IMR-90 (cell line): ENCODE data around the gene OAS1. TPM values are rescaled to one million over a fixed set of nuclear protein-coding genes. Genes with fewer than 3 reads are reported as not detected.

ENCODE experiments used
- ATAC-seq: fragments of 200-7000 bp; cut with Tn5 transposase; 2 replicates; pipeline ENCODE4 v1.9.1; 2020; ENCODE audit warnings: low read depth, mild to moderate bottlenecking, moderate library complexity
- BruUV-seq: library from RNA; stranded (reverse); fragments of 400-500 nt; replicated peaks from 2 replicates; lab custom pipeline; 2021; lab: Mats Ljungman, UMichigan
- CTCF ChIA-PET: fragments of 300-600 bp; formaldehyde crosslinking; extraction: SDS; loops from one replicate; lab custom pipeline; 2021; ENCODE audit warnings: antibody characterized with exemption; lab: Yijun Ruan, JAX
- POLR2A ChIA-PET: fragments of 300-600 bp; sonication (Branson Sonifier 250); formaldehyde crosslinking; loops from one replicate; lab custom pipeline; 2022; ENCODE audit warnings: antibody characterized with exemption; ENCODE audit not compliant: unreplicated experiment; lab: Charles Lee
- DNase-seq: peaks from one replicate; pipeline ENCODE4 v3.0.0; 2013
- H2AFZ ChIP-seq: replicated peaks from 2 replicates; pipeline ENCODE3; 2013; ENCODE audit warnings: low read length, mild to moderate bottlenecking; ENCODE audit not compliant: poor library complexity
- H2AK5ac ChIP-seq: 2 replicates; pipeline ENCODE4 v1.6.1; 2013; ENCODE audit warnings: low read depth, low read length, inconsistent platforms
- H2AK9ac ChIP-seq: replicated peaks from 2 replicates; pipeline ENCODE3; 2013; ENCODE audit warnings: mild to moderate bottlenecking, low read depth, low read length, moderate library complexity; ENCODE audit not compliant: poor library complexity
- H2BK120ac ChIP-seq: 2 replicates; pipeline ENCODE4 v1.6.1; 2013; ENCODE audit warnings: low read depth, low read length, inconsistent platforms
- H2BK15ac ChIP-seq: 3 replicates; pipeline ENCODE4 v1.6.1; 2013; ENCODE audit warnings: low read depth, low read length, inconsistent platforms
- H2BK20ac ChIP-seq: 2 replicates; pipeline ENCODE4 v1.6.1; 2013; ENCODE audit warnings: low read depth, mild to moderate bottlenecking, inconsistent platforms, low read length, moderate library complexity
- H2BK5ac ChIP-seq: 2 replicates; pipeline ENCODE4 v1.6.1; 2013; ENCODE audit warnings: mild to moderate bottlenecking, low read depth, low read length, inconsistent platforms; ENCODE audit not compliant: poor library complexity, severe bottlenecking
- H3K14ac ChIP-seq: replicated peaks from 2 replicates; pipeline ENCODE4 v1.6.1; 2013; ENCODE audit warnings: low read depth, low read length, inconsistent platforms
- H3K18ac ChIP-seq: 2 replicates; pipeline ENCODE4 v1.6.1; 2013; ENCODE audit warnings: low read depth, low read length, control low read depth
- H3K23ac ChIP-seq: 2 replicates; pipeline ENCODE4 v1.6.1; 2013; ENCODE audit warnings: low read depth, low read length, inconsistent platforms
- H3K27ac ChIP-seq: 2 replicates; pipeline ENCODE4 v1.5.1; 2013; ENCODE audit warnings: mild to moderate bottlenecking, control low read depth, low read length; ENCODE audit not compliant: insufficient read depth
- H3K27me3 ChIP-seq: 2 replicates; pipeline ENCODE4 v1.6.1; 2013; ENCODE audit warnings: low read length; ENCODE audit not compliant: control insufficient read depth, insufficient read depth
- H3K36me3 ChIP-seq: 2 replicates; pipeline ENCODE4 v1.6.1; 2013; ENCODE audit warnings: low read length, mixed read lengths; ENCODE audit not compliant: control insufficient read depth, insufficient read depth
- H3K4ac ChIP-seq: 2 replicates; pipeline ENCODE4 v1.6.1; 2013; ENCODE audit warnings: low read depth, low read length, inconsistent platforms
- H3K4me1 ChIP-seq: 2 replicates; pipeline ENCODE4 v1.6.1; 2013; ENCODE audit warnings: low read length, mixed read lengths; ENCODE audit not compliant: control insufficient read depth, insufficient read depth
- H3K4me2 ChIP-seq: 2 replicates; pipeline ENCODE4 v1.6.1; 2013; ENCODE audit warnings: low read depth, mild to moderate bottlenecking, control low read depth, low read length, moderate library complexity
- H3K4me3 ChIP-seq: 2 replicates; pipeline ENCODE4 v1.5.1; 2013; ENCODE audit warnings: low read depth, mild to moderate bottlenecking, control low read depth, low read length, moderate library complexity; ENCODE audit not compliant: insufficient read depth
- H3K56ac ChIP-seq: 2 replicates; pipeline ENCODE4 v1.6.1; 2013; ENCODE audit warnings: low read length, inconsistent platforms; ENCODE audit not compliant: insufficient read depth; ENCODE audit errors: extremely low read depth
- H3K79me1 ChIP-seq, 2 experiments: 2 replicates each; pipeline ENCODE4 v1.6.1; 2013; ENCODE audit warnings: low read length in 2 of 2, inconsistent platforms in 1 of 2, low read depth in 1 of 2
- H3K9ac ChIP-seq: 2 replicates; pipeline ENCODE4 v1.6.1; 2013; ENCODE audit warnings: low read depth, low read length, control low read depth
- H3K9me1 ChIP-seq: 2 replicates; pipeline ENCODE4 v1.6.1; 2013; ENCODE audit warnings: low read length, inconsistent platforms; ENCODE audit not compliant: insufficient read depth
- H3K9me3 ChIP-seq: 2 replicates; pipeline ENCODE4 v1.6.1; 2013; ENCODE audit warnings: low read length; ENCODE audit not compliant: control insufficient read depth, insufficient read depth
- H4K20me1 ChIP-seq: 2 replicates; pipeline ENCODE4 v1.6.1; 2013; ENCODE audit warnings: low read length, inconsistent platforms; ENCODE audit not compliant: insufficient read depth
- H4K5ac ChIP-seq: 2 replicates; pipeline ENCODE4 v1.6.1; 2013; ENCODE audit warnings: mild to moderate bottlenecking, low read depth, low read length, control low read depth
- H4K8ac ChIP-seq, 2 experiments: 2 replicates each; pipeline ENCODE4 v1.6.1; 2013; ENCODE audit warnings: low read depth in 2 of 2, low read length in 2 of 2, control low read depth in 1 of 2, inconsistent platforms in 1 of 2
- H4K91ac ChIP-seq: 2 replicates; pipeline ENCODE4 v1.6.1; 2013; ENCODE audit warnings: low read depth, low read length, inconsistent platforms; ENCODE audit not compliant: insufficient read depth
- CEBPB ChIP-seq: IDR thresholded peaks from 2 replicates; pipeline ENCODE4 v1.6.1; 2012; ENCODE audit warnings: low read depth, low read length, improper control_type of control experiment
- FOS ChIP-seq: fragments of 150-350 bp; IDR thresholded peaks from 2 replicates; pipeline ENCODE4 v1.6.1; 2016; ENCODE audit warnings: low read depth, low read length
- MAFK ChIP-seq: IDR thresholded peaks from 2 replicates; pipeline ENCODE4 v1.6.1; 2012; ENCODE audit warnings: low read depth, low read length, improper control_type of control experiment
- MAZ ChIP-seq: IDR thresholded peaks from 2 replicates; pipeline ENCODE4 v1.6.1; 2012; ENCODE audit warnings: low read depth, mild to moderate bottlenecking, low read length, improper control_type of control experiment, moderate library complexity, borderline replicate concordance
- POLR2A ChIP-seq: IDR thresholded peaks from 2 replicates; pipeline ENCODE4 v1.6.1; 2012; ENCODE audit warnings: mild to moderate bottlenecking, low read depth, low read length
- RAD21 ChIP-seq: IDR thresholded peaks from 2 replicates; pipeline ENCODE4 v1.6.1; 2012; ENCODE audit warnings: low read length, improper control_type of control experiment
- RCOR1 ChIP-seq: IDR thresholded peaks from 2 replicates; pipeline ENCODE4 v1.6.1; 2012; ENCODE audit warnings: mild to moderate bottlenecking, low read length, improper control_type of control experiment; ENCODE audit not compliant: insufficient replicate concordance
- SMC3 ChIP-seq: fragments of 150-350 bp; IDR thresholded peaks from 2 replicates; pipeline ENCODE4 v1.6.1; 2016; ENCODE audit warnings: low read depth, mild to moderate bottlenecking, antibody characterized with exemption, low read length, moderate library complexity
- USF2 ChIP-seq: fragments of 150-350 bp; IDR thresholded peaks from 2 replicates; pipeline ENCODE4 v1.6.1; 2017; ENCODE audit warnings: mild to moderate bottlenecking, antibody characterized with exemption, low read length, low read depth
- WGBS, 2 experiments: methylation state at CpG; one replicate each; pipeline versions ENCODE4 v1.1.5 to v1.1.7; 2013; ENCODE audit warnings: missing lambda C conversion rate in 2 of 2; ENCODE audit not compliant: insufficient read length in 1 of 2; ENCODE audit errors: extremely low coverage in 2 of 2; 5-methylcytosine and 5-hydroxymethylcytosine counted together
- dilution Hi-C: fragments of 300-500 bp; cut with HindIII; formaldehyde crosslinking; loops from one replicate; pipeline ENCODE4 v1.14.3; 2018; ENCODE audit warnings: low sequenced_read_pairs; ENCODE audit not compliant: unreplicated experiment
- in situ Hi-C: fragments of 300-500 bp; cut with MboI; formaldehyde crosslinking; loops from 3 replicates; pipeline ENCODE4 v1.14.3; 2019; ENCODE audit warnings: low sequenced_read_pairs, inconsistent platforms, mixed read lengths
- intact Hi-C: fragments of 100-400 bp; cut with micrococcal nuclease; formaldehyde crosslinking; loops from 2 replicates; pipeline ENCODE4 v1.10.0; 2022
- polyA plus RNA-seq, 3 experiments: library from polyadenylated mRNA; depleted of rRNA; stranded (reverse); fragments of >200 nt; gene quantifications; 2 replicates each; pipeline ENCODE4 v1.2.3, GENCODE V29; 2012; ENCODE audit warnings: low replicate concordance in 1 of 3
- total RNA-seq: library from RNA; depleted of rRNA; stranded (reverse); fragments of >200 nt; gene quantifications from 2 replicates; pipeline ENCODE4 v1.2.3, GENCODE V29; 2012

OAS1 gene
- total and polyA plus RNA-seq, 2 of the 4 experiments (the other 2 are of a cell fraction): not detected

DNA sequence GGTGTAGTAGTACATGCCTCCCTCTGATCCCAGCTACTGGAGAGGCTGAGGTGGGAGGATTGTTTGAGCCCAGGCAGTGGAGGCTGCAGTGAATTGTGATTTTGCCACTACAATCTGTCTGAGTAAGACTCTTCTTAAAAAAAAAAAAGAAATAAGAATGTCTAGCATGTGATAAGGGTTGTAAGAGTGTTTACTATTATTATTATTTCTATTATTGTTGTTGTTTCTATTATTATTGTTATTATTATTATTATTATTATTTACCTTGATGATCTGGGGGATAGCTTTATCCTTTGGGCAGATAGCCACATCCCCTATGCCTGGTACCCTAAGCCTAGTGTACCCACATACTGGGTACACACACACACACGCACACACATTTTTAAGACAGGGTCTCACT lies 35.8 kb downstream of the OAS1 start:
- Histone ChIP-seq H2BK15ac (no peak overlapping the region), H4K5ac (no peak overlapping the region), H3K9me1 (0 out of 2 replicates have a peak, but pooled peaks cover 3% of the 10 kb centered on the region), H2AK5ac (no peak overlapping the region), H3K36me3 (no peaks in the 10 kb centered on the region), H3K4me3 (no peak overlapping the region), H2BK120ac (no peak overlapping the region), H3K79me1 (peaks cover 0 to 7% of the 10 kb centered on the region in 2 experiments; a peak in 1 of 4 replicates), H2BK20ac (no peak overlapping the region), H3K27me3 (no peaks in the 10 kb centered on the region), H2AK9ac (no peak overlapping the region), H2AFZ (no peak overlapping the region), H4K91ac (no peak overlapping the region), H3K4me2 (no peak overlapping the region), H3K4ac (no peak overlapping the region), H3K56ac (no peak overlapping the region), H3K14ac (no peak overlapping the region), H3K23ac (no peak overlapping the region), H2BK5ac (no peak overlapping the region), H4K20me1 (no peaks in the 10 kb centered on the region), H3K27ac (no peak overlapping the region), H3K9me3 (no peaks in the 10 kb centered on the region), H3K4me1 (peaks cover 2% of the 10 kb centered on the region), H3K9ac (no peak overlapping the region), H3K18ac (no peak overlapping the region), H4K8ac (no peak overlapping the region)
- BruUV-seq: no TSS peak
- ChIA-PET POLR2A (no interaction called here), CTCF (no interaction called here)
- TF ChIP-seq MAZ (no peak), RCOR1 (no peak), USF2 (no peak), RAD21 (no peak), FOS (no peak), MAFK (no peak), SMC3 (no peak), POLR2A (no peak), CEBPB (no peak)
- intact Hi-C loops: no loop called here
- dilution Hi-C loops: no loop called here
- DNase-seq: no peak
- ATAC-seq: no peak
- no CpG with 5 or more reads among the region's 1 CpG for WGBS, 2 experiments
- in situ Hi-C loops: no loop called here
